ENCODE data around the gene GRIN2C.

DNA sequence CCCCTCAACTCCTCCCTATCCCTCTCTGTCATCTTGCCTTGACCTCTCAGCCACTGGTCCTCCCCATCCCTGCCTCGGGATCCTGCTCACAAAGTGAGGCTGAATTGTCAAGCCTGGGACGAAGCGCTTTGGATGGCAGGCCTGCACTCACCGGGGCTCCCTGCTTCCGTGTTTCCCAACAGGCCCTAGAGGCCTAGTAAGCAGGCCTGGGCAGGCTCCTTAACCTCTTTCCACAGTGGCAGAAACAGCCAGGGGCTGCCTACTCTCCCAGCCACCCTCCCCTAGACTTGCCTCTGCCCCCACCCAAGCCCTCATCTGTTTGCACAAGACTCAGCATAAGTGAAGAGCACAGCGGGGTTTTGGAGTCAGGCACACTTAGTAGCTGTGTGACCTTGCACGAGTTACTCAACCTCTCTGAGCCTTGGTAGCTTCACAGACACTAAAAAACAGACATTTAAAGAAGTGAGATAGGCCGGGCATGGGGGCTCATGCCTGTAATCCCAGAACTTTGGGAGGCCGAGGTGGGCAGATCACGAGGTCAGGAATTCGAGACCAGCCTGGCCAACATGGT, 38.8 kb upstream of the GRIN2C start:
- TF ChIP-seq, protein P1, sequence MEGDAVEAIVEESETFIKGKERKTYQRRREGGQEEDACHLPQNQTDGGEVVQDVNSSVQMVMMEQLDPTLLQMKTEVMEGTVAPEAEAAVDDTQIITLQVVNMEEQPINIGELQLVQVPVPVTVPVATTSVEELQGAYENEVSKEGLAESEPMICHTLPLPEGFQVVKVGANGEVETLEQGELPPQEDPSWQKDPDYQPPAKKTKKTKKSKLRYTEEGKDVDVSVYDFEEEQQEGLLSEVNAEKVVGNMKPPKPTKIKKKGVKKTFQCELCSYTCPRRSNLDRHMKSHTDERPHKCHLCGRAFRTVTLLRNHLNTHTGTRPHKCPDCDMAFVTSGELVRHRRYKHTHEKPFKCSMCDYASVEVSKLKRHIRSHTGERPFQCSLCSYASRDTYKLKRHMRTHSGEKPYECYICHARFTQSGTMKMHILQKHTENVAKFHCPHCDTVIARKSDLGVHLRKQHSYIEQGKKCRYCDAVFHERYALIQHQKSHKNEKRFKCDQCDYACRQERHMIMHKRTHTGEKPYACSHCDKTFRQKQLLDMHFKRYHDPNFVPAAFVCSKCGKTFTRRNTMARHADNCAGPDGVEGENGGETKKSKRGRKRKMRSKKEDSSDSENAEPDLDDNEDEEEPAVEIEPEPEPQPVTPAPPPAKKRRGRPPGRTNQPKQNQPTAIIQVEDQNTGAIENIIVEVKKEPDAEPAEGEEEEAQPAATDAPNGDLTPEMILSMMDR (IDR thresholded peaks at IDR 0.05): no peak
- TF ChIP-seq EP300 (IDR thresholded peaks at IDR 0.05) (no peak), POLR2A (IDR thresholded peaks at IDR 0.05) (no peak)
